Fibroblast of pulmonary artery (primary cell): ENCODE data around the gene CFL1.

ENCODE experiments used
- DNase-seq: peaks from one replicate; pipeline ENCODE4 v3.0.0-alpha.2; 2010; ENCODE audit warnings: low read depth
- H3K4me3 ChIP-seq: replicated peaks from 2 replicates; pipeline ENCODE4 v1.5.1; 2011; ENCODE audit warnings: low read depth, mild to moderate bottlenecking, control low read depth, low read length, moderate library complexity
- CTCF ChIP-seq: IDR thresholded peaks from 2 replicates; pipeline ENCODE4 v1.5.1; 2011; ENCODE audit warnings: mild to moderate bottlenecking, control low read depth, low read length, inconsistent platforms; ENCODE audit errors: missing control alignments

CFL1 gene

GRCh38 chr11:65867284-65868071 lies 9.5 kb upstream of the CFL1 start:
- no peak for TF ChIP-seq CTCF
- no peak for DNase-seq

GRCh38 chr11:65866509-65867283 lies 8.7 kb upstream of the CFL1 start:
- H3K4me3 ChIP-seq = no peak overlapping the region
- TF ChIP-seq CTCF = no peak
- DNase-seq = no peak

More at GRCh38 chr11:65867284-65868071, 9.5 kb upstream of the CFL1 start:
- no peak overlapping the region for H3K4me3 ChIP-seq

GRCh38 chr11:65865550-65866172 lies 7.7 kb upstream of the CFL1 start:
- H3K4me3 ChIP-seq = no peak overlapping the region
- no peak for TF ChIP-seq CTCF
- DNase-seq = no peak

GRCh38 chr11:65864706-65865471 lies 6.9 kb upstream of the CFL1 start:
- H3K4me3 ChIP-seq = no peak overlapping the region
- no peak for DNase-seq

GRCh38 chr11:65863889-65864705 lies 6.1 kb upstream of the CFL1 start:
- H3K4me3 ChIP-seq = no peak overlapping the region
- DNase-seq = no peak
- TF ChIP-seq CTCF = no peak

More at GRCh38 chr11:65864706-65865471, 6.9 kb upstream of the CFL1 start:
- no peak for TF ChIP-seq CTCF
